Activated CD8-positive, alpha-beta memory T cell treated with anti-CD3 and anti-CD28 coated beads for 24 hours (primary cell): ENCODE measurements around the gene HIVEP3.

Experiments used
- DNase-seq: peaks from one replicate; pipeline ENCODE4 v3.0.0-alpha.2; 2020

HIVEP3 gene

DNA sequence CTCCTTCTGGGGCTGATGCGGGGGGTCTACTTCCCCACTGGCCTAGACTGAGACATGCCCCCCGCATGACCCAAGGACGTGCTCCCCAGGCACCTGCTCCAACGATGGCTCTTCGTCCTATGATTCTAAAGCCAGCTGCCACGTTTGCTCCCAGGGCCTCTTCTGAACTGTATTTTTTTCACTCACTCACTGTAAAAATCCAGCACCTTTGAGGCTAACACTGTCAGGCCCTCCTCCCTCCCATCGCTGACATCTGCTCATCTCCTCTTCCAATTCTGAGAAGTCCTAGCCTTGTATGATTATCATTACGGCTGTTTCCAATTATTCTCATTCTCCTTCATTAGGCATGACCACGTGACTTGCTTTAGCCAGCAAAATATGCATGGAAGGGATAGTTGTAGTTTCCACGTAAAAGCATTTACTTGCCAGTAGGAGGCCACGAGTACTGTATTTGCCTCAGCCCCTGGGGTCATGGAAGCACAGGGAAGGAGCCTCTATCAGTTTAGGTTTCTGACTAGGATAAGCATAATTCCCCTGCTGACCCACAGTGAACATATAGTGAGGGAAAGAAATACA lies 415.1 kb downstream of the HIVEP3 start:
- no peak for DNase-seq

DNA sequence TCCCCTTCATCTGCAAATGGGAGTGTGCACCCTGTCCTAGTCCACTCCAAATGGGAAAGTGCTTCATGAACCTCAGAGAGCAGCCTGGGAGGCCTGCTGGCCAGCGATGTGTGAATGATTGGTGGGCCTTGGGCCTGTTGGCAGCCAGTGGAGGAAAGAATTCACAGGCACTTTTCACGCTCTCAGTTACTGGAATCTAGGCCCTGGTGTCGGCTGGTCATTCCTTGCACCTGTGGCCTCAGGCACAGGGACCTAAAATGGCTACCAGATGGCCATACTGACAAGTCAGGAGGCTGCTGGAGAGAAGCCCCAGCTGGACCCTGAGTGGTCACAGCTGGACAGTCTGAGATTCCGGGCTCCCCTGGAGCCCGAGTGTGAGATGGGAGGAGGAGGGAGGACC lies 415.8 kb downstream of the HIVEP3 start:
- no peak for DNase-seq

DNA sequence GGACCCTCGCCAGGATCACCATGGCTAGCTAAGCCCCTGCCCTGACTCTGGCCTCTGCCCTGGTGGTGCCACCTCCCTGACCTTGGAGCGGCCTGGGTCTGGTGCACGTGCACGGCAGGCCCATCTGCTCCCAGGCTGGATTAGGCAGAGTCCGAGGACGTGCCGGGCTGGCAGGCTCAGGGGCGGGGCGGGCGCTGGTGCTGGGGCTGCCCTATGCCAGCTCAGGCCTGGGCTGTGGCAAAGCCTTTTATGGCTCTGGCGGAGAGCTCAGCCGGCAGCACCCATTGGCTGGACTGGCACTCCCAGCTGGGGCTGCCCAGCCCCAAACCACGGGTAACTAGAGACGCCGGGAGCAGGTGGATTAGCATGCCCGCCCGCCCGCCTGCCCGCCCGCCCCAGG lies 417.1 kb downstream of the HIVEP3 start:
- no peak for DNase-seq

DNA sequence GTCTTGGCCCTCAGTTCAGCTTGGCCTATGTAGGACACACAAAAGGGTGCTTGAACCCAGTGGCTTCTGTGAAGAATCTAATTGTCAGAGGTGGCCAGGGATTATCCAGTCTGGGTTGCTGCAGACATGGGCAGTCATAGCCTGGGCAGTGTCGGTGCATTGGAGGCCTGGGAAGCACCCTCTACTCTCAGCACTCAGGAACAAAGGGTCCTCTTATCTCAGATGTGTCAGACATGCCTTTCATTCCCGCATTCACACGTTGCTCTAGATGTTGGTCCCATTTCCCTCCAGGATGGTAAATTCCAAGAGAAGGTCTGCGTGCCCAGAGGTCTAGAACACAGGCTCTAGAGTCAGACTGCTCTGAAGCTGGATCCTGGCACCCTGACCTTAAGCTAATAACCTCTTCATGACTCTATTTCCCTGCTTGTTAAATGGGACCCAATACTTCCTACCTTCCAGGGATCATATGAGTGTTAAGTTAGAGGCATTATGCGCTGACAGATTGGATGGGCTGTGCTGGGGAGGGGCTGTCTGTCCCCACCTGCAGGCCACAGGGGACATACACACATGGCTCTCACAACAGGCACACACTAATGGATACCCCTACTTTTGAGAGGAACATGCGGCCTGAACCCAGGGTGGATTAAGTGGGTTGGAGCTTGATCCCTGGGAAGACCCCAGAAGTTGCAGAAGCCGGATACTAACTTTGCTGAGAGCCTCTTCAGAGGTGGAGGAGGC lies 417.8 kb downstream of the HIVEP3 start:
- no peak for DNase-seq

DNA sequence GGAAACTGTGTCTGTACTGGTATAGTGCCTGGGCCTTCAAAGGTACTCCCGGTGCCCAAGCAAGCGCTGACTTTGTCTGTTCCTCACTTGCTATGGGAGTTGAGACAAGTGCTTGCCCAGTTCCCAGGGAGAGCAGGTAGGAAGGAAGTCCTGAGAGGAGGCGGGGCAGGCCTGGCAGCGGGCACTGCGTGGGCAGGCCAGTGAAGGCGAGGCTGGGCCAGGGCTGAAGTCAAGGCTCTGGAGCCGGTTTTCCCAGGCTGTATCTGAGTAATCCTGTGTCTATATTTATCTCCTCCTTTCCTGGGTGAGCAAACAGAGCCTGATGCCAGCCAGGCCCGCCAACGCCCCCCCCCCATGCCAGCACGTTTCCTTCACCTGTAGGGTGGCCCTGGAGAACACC lies 418.3 kb downstream of the HIVEP3 start:
- no peak for DNase-seq

DNA sequence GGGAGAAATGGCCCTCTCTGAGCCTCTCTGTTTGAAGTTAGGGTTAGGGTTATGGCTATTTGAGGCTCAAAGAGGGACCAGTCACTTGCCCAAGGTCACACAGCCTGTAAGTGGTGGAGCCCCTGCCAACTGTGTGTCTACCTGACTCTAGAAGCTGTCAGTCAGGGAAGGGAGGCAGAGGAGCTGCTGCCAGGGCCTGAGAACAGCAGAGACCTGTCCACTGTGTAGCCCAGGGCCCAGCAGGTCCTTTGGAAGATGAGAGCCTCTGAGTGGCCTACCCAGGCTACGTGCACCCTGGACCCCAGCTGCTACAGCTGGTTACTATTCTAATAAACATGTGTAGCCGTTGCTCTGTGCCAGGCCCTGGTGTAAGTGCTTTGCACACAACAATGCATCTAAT lies 419.1 kb downstream of the HIVEP3 start:
- no peak for DNase-seq

DNA sequence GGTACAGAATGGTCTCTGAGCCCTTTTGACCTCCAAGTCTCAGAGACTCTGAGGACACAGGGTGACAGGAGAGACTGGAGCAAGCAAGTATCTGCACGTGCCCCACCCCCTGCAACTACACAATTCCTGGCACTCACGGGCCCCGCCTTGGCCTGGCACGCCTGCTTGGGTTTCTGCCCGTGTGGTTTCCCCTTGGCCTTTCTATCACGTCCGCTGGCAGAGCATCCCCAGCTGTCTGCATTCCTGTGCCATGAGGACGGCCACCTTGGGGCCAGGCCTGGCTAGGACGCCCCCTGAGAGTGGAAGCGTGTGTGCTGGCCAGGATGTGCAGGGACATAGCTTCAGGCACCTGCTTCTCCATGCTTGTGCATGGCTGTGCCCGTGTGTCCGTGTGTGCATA lies 419.9 kb downstream of the HIVEP3 start:
- no peak for DNase-seq

DNA sequence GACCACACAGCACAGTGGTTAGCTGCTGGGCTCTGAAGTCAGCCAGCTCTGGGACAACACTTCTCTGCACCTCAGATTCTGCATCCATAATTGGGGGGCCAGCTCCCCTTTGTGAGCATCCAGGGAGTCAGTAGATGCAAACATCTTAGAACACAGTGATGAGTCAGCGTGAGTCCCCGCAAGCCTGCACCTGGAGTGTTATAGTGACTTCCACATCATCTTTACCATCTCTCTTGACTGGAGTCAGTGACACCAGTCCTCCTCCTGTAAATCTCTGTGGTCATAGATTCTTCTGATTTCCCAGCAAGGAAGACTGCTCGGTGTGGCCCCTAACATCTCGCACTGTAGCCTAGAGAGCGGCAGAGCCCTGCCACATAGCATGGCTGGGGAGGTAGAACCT lies 420.3 kb downstream of the HIVEP3 start:
- no peak for DNase-seq

DNA sequence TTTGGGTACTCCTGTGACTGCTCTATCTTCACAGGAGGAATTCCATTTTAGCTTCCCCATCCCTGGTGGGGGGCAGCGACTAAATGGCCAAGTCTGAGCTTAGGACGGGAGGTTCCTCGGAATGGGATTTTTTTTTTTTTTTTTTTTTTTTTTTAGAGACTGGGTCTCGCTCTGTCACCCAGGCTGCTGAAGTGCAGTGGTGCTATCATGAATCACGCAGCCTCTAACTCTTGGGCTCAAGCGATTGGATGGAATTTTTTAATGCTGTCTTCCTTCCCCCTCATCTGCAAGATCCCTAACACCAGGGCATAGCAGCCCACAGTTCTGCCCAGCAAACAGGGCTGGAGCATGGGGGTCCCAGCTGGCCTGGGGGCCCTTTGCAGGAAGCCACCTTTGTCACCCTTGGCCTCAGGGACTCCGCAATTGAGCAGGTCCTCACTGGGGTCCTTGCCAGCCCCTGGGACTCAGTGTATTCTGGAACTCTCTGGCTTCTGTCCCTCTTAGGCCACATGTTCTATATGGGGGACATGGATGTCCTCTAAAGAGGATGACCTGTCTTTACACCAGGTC lies 421.2 kb downstream of the HIVEP3 start:
- no peak for DNase-seq

DNA sequence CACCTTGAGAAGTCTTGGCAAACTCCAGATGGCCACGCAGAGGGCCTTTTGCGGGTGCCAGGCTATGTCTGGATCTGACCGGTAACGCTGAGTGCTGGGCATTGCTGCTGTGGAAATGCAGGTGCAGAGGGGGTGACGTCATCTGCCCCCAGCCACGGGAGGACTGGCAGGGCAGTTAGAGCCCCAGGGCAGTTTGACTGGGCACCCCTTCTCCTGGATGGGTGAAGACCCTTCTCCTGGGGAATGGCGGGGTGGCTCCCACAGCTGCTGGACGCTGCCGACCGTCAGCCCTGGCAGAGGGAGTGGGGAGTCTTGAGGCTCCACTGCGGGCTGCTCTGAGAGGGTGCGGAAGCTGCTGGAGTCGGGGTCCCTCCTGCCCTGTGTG lies 421.7 kb downstream of the HIVEP3 start:
- no peak for DNase-seq

DNA sequence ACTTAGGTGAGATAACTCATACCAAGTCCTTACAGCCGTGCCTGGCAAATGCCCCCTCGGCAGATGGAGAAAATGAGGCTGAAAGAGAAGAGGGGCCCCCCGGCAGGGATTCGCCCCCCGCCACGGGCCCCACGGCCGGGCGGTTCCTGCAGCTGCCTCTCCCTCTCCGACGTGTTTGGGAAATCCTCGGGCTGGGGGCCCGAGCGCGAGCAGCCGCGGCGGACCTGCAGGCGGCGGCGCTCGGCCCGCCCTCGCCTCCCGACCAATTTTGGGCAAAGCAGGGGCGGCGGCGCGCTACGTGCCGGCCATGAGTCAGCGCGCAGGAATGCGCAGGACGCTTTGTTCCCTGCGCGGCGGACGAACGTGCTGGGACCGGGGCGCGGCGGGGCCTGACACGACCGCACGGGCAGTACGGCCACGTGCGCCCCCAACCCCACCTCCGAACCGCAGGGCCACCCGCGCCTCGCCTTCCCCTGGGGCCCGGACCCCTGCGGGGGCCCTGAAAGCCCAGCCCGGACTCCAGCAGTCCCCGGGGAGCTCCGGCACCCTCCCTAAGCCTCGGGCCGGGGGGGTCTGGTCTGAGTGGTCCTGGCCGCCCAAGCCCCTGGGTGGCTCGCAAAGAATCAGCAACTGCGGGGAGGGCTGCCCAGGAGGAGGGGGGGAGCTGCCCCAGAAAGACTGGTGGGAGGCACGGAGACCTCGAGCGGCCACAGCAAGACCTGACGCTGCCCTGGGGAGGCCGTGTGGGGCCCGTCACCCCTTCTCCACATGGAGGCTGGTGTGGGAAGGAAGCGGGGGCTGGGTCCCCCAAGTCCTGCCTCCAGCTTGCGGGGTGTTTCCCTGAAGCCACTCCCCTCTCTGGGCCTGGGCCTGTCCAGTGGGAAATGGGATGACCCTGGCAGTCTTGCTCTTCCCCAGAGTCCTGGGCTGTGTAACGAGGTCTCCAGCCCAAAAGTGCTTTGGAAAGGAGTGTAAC lies 422.4 kb downstream of the HIVEP3 start:
- DNase-seq: peak; percentile 76

DNA sequence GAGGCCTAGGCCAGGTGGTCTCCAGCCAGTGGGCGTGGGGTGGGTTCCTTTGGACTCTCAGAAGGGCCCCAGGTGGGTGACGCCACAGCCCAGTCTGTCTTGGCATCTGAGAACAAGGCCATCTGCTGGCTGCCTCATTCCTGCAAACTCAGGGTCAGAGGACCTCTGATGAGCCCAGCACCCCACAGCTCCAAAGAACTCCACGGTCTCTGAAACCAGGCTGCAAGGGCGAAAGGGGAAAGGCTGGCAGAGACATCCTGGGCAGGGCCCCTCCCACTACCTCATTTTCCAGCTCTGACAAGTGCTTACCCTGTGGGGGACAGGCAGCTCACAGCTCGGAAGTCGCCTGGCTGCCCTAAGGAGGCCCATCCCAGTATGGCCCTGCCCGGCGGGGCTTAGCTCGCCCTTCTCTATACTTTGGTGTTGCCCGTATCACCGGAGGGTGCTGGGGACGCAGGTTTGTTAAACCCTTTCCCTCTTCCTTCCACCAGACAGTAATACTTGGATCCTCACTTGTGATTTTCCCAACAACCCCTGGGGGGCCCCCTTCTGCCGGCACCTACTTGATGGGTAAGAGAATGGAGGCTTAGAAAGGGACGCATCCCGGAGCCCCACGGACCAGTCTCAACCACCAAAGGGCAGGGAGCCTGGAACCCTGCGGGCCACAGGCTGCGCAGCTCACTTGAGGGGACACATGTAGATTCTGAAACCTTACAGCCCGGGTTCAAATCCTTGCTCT lies 423.3 kb downstream of the HIVEP3 start:
- DNase-seq: no peak

DNA sequence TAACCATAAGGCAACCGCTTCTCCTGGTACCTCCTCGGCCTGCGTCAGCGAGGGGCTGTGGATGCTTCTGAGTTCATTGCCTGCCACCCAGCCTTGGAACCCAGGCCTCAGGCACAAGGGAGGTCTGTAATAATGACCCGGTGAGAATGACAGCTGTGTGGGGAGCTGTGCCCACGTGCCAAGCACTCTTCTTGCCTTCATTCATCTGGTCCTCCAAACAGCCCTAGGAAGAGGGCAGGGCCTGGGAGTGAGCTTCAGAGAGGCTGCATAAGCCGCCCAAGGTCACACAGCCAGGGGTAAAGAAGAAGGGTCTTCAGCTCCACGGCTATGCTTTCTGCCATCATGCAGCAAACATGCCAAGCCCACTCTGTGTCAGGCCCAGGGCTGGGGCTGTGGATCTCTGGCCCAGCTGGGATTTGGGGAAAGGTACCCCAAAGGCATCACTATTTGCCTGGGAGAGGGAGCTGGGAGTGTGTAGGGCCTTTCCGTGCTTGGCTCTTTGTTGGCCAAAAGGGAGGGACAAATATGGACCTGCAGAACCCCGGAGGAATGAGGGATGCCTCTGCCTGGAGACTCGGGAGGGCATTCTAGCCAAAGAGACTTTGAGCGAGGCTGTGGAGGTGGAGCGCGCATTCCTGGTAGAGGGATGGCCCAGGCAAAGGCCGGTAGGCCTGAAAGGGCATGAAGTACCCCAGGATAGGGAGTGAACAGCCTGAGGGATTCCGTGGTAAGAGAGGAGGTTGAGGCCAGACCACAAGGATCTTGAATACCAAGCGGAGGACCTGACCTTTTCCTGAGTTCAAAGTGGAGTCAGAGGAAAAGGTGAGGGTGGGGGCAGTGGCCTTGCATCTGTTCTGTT lies 424.1 kb downstream of the HIVEP3 start:
- DNase-seq: no peak

DNA sequence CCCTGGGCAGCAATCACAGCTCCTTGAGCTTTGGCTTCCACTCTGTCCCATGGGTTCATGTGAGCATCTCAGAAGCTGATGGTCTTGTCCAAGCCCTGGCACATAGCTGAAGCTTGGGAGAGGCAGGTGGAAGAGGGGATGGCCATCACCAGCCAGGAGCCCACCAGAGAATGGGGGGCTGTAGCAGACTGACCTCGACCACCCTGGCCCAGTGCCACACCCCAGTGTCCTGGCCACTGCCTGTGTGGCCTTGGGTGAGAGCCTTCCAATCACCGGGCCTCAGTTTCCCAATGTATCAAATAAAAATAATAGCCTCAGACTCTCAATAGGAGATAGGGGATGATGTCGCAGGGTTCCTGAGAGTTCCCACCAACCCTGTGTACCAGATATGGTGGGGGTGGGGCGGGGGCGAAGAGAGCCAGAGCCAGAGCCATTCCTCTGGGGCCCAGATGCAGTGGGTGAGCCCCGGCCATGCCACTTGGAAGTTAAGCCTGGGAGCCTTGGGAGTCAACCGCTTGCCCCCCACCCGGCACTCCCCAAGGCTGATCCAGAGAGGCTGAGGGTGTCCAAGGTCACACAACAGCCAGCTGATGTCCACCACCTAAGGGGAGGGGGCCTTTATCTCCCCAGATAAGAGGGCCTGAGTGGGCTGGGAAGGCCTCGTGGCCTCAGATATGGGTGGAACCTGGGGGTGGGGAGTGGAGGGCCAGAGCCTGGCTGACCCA lies 424.9 kb downstream of the HIVEP3 start:
- no peak for DNase-seq

DNA sequence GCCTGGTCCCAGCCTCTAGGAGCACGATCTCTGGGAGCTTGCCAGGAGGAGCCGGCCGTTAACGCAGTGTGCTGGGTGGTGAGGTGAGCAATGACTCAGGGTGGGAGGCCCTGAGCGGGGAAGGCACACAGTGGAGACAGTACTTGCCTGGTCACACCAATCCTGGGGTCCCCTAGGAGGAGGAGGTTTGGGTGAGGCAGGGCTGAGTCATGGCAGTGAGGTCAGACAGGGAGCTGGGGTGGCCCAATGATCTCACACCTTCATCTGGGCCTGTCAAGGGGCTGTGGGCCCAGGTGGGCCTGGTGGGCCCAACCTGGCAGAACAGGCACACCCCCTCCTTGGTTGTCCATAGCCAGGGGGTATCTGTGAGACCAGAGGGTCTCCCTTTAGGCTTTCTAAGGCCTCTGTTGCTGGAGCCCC lies 425.6 kb downstream of the HIVEP3 start:
- no peak for DNase-seq

DNA sequence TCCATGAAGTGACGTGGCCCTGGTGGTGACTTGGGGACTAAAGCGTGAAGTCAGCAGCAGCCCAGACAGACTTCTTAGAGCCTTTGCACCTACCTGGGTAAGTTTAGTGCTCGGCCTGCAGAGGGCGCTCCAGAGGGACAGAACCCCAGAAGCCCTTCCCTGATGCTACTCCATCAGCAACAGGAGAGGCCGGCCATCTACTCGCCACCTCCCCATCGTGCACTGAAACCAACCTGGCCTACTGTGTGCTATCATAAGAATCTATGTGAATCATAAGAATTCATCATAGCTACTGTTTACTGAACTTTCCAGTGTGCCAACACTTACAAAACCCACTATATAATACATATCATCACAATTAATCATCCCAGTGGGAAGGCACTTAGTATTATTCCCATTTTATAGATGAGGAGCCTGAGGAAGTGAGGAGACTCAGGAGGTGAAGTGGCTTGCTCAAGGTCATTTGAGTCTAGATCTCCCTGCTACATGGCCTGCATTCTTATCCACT lies 426.3 kb downstream of the HIVEP3 start:
- DNase-seq: peak; percentile 73

DNA sequence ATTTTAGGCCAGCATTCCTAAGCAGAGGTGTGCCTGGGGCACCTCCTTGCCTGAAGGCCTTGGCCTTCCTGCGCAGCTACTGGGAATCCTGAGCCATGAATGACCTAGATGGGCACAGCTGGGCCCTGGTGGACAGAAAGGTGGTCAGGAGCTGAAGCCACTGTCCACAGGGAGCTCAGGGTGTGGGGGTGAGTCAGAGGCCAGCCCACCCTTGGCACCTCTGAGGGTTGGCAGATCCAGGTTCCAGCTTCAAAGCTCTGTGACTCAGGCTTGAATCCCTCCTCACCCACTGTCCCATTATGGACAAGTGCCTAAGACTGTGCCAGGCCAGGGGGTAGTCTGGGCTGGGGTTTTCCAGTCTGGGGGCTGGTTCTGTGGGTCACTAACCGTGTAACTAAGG lies 427.8 kb downstream of the HIVEP3 start:
- no peak for DNase-seq

DNA sequence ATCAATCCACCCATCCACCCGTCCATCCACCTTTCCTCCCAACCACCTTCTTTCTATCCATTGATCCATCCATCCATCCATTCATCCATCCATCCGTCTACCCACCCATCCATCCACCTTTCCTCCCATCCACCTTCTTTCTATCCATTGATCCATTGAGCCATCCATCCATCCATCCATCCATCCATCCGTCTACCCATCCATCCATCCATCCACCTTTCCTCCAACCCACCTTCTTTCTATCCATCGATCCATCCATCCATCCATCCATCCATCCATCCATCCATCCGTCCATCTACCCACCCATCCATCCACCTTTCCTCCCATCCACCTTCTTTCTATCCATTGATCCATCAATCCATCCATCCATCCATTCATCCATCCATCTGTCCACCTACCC lies 429.2 kb downstream of the HIVEP3 start:
- DNase-seq: no peak

DNA sequence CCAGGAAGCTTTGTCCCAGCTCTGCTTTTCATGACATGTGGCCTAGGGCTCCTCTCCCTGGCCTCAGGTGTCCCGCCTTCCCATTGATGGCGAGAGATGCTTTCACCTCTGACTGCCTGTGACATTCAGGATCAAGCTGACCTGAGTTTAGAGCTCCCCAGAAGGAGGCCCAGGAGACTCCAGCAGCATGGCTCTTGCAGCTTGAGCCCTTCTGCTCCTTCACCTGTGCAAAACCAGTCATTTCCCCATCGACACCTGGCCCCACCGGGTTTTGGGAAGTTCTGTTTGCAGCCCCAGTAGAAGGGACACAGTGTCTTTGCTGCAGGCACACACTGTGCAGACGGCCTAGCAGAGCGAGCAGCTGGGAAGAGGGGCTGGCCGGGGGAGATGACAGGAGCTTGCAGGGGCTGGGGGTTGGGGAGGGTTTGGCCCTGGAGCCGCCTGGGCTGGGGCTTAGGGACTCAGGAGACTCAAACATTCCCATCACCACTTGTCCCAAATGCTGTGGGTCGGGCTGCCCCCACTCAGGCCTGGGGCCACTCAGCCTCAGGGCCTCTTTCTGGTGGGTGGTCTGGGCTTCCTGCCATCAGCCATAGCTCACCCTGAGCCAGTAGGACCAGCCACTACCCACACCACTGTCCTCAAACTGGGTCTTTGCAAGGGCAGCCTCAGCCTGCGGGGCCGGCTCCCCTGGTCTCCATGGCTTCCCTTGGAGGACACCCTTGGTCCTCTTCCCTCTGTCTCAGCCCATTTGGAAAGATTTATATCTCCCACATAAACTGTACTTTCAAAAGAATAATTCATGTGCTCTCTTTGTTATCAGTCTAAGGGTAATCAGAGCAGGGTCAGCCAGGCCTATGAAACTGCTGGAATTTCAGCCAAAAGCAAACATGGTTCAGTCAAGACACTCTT lies 430.4 kb downstream of the HIVEP3 start:
- DNase-seq: no peak
